GM10248 (cell line): Measurements from ENCODE around the gene OR9A2.

Experiments
- CTCF ChIA-PET: fragments of 300-600 bp; sonication (Branson Sonifier 250); formaldehyde crosslinking; extraction: SDS; loops from one replicate; lab custom pipeline; 2021; ENCODE audit warnings: antibody characterized with exemption; lab: Yijun Ruan, JAX
- POLR2A ChIA-PET: fragments of 350-650 bp; sonication (Branson Sonifier 250); formaldehyde crosslinking; extraction: SDS; loops from one replicate; lab custom pipeline; 2020; ENCODE audit warnings: antibody characterized with exemption; lab: Yijun Ruan, JAX
- DNase-seq: peaks from one replicate; pipeline ENCODE4 v3.0.0; 2012; ENCODE audit errors: extremely low spot score
- CTCF ChIP-seq: IDR thresholded peaks from 2 replicates; pipeline ENCODE4 v1.5.1; 2012; ENCODE audit warnings: mild to moderate bottlenecking, low read depth; ENCODE audit errors: extremely low read depth, missing control alignments, control extremely low read depth

The OR9A2 gene

GRCh38 chr7:143038635-143039034 is 11.7 kb upstream of the OR9A2 start:
- CTCF ChIA-PET: no interaction called here

GRCh38 chr7:143027683-143028082 is 751 bp upstream of the OR9A2 start:
- POLR2A ChIA-PET: no interaction called here
- DNase-seq: no peak
- CTCF ChIA-PET: interaction anchor here (0.6 to 1.4 kb wide), 3 partner anchors 12 to 188 kb away, joined by 3 to 4 read pairs (median 3); no protein-coding TSS in a partner anchor
- TF ChIP-seq CTCF: no peak

More at GRCh38 chr7:143038635-143039034, 11.7 kb upstream of the OR9A2 start:
- no peak for DNase-seq
- POLR2A ChIA-PET: no interaction called here
- no peak for TF ChIP-seq CTCF

- DNase-seq: no peak
- POLR2A ChIA-PET: no interaction called here
- CTCF ChIA-PET: interaction anchor here (7.3 kb wide), 1 partner anchor 190 kb away, joined by 26 read pairs; no protein-coding TSS in a partner anchor
- TF ChIP-seq CTCF: no peak
These were observed 1.6 kb downstream of the OR9A2 start for GRCh38 chr7:143025371-143025770.

- POLR2A ChIA-PET: interaction anchor here (0.7 kb wide), 1 partner anchor 27 kb away, joined by 6 read pairs; no protein-coding TSS in a partner anchor
- no peak for DNase-seq
- TF ChIP-seq CTCF: no peak
- CTCF ChIA-PET: interaction anchor here (0.8 to 7.3 kb wide), 4 partner anchors 9 to 192 kb away, joined by 3 to 26 read pairs (median 3); no protein-coding TSS in a partner anchor
These were observed 3.9 kb downstream of the OR9A2 start for GRCh38 chr7:143023047-143023446.

GRCh38 chr7:143018931-143019330 is 8.0 kb downstream of the OR9A2 start:
- no peak for TF ChIP-seq CTCF
- ChIA-PET POLR2A (no interaction called here), CTCF (interaction anchor here (0.9 to 22.7 kb wide), 5 partner anchors 12 to 200 kb away, joined by 3 to 495 read pairs (median 28); partner anchors contain the start of gene TAS2R40)

GRCh38 chr7:143016996-143017395 is 9.9 kb downstream of the OR9A2 start:
- no peak for TF ChIP-seq CTCF
- POLR2A ChIA-PET: no interaction called here
- CTCF ChIA-PET: interaction anchor here (0.9 to 22.7 kb wide), 8 partner anchors 10 to 202 kb away, joined by 3 to 495 read pairs (median 6); partner anchors contain the start of gene TAS2R40
- DNase-seq: no peak

More at GRCh38 chr7:143018931-143019330, 8.0 kb downstream of the OR9A2 start:
- no peak for DNase-seq
